GM18511 (cell line): ENCODE data around the gene DEDD.
A peak's percentile ranks its signal among the peaks of the same experiment; 100 is the strongest.

Experiments
- ATAC-seq: cut with Tn5 transposase; IDR thresholded peaks from one replicate; pipeline ENCODE4 v1.9.1; 2021; ENCODE audit warnings: mild to moderate bottlenecking, moderate library complexity; ENCODE audit not compliant: unreplicated experiment

Gene DEDD

DNA sequence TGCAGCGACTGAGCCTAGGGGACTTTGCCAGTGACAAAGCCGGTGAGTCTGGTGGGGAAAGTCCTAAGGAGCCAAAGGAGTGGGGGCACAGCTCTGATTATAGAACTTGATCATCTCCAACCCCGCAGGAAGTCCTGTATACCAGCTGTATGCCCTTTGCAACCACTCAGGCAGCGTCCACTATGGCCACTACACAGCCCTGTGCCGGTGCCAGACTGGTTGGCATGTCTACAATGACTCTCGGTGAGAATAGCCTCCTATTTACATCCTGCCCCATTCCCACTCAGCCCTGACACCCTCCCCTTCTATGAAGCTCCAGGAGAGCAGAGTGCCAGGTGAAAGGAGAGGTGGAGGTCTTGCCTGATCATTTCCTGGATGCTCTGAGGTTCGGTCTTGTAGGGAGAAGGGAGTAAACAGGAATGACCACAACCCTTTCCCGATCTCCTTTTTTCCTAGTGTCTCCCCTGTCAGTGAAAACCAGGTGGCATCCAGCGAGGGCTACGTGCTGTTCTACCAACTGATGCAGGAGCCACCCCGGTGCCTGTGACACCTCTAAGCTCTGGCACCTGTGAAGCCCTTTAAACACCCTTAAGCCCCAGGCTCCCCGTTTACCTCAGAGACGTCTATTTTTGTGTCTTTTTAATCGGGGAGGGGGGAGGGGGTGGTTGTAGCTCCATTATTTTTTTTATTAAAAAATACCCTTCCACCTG is 32.6 kb upstream of the DEDD start:
- no peak for ATAC-seq

DNA sequence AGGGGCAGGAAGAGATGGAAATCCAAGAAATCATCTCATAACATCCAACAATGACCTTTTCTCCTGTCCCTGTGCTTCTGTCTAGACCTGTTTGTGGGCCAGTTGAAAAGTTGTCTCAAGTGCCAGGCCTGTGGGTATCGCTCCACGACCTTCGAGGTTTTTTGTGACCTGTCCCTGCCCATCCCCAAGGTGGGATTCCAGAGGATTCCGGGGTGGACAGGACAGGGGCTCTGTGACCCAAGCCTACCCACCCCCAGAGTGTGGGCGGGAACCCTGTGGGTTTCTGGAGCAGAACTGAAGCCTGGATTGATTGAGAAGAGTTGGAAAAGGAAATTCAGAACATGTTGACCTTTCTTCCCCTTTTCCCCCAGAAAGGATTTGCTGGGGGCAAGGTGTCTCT is 31.3 kb upstream of the DEDD start:
- ATAC-seq: no peak

DNA sequence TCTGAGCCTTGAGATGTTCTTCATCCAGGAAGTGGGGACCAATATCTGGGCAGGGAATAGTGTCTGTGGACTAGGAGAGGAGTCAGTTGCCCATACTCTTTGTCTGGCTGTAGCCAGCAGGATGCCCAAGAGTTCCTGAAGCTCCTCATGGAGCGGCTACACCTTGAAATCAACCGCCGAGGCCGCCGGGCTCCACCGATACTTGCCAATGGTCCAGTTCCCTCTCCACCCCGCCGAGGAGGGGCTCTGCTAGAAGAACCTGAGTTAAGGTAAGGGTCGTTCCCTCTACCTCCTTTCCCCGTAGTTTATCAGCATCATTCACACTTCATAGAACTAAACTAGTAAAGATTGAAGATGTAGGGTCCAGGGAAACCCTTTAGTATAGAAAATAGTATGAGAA is 30.3 kb upstream of the DEDD start:
- ATAC-seq: no peak

DNA sequence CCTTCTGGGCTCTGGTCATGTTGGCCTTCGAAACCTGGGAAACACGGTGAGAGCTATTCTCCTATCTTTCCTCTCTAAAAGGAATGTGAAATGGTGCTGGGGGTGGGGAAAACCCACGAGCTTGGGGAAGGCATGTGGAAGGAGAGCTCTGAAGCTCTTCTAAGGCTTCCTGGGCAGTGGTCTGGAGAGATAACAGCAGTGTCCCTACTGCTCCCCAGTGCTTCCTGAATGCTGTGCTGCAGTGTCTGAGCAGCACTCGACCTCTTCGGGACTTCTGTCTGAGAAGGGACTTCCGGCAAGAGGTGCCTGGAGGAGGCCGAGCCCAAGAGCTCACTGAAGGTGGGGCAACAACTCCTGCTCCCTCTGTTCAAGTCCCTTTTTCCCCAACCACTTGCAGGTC is 29.6 kb upstream of the DEDD start:
- ATAC-seq: no peak

DNA sequence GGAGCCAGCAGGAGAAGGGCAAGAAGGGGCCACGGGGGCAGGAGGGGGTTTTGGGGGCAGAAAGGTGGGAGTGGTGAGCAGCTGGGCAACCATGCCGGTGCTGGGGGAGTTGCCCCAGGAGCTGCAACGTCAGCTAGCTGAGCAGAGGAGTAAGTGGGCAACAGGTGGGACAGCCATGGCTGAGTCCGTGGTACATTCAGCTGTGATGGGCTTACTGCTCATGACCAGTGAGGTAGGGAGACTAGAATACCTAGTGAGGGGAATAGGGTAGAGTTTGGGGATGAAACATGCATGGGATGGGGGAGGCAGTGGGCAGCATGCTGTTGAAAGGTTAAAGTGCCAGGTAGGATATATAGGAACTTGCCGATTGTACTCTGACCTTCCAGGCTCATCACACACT is 29.2 kb upstream of the DEDD start:
- no peak for ATAC-seq

DNA sequence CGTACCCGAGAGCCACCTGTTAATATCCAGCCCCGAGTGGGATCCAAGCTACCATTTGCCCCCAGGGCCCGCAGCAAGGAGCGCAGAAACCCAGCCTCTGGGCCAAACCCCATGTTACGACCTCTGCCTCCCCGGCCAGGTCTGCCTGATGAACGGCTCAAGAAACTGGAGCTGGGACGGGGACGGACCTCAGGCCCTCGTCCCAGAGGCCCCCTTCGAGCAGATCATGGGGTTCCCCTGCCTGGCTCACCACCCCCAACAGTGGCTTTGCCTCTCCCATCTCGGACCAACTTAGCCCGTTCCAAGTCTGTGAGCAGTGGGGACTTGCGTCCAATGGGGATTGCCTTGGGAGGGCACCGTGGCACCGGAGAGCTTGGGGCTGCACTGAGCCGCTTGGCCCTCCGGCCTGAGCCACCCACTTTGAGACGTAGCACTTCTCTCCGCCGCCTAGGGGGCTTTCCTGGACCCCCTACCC is 28.2 kb upstream of the DEDD start:
- ATAC-seq: no peak

DNA sequence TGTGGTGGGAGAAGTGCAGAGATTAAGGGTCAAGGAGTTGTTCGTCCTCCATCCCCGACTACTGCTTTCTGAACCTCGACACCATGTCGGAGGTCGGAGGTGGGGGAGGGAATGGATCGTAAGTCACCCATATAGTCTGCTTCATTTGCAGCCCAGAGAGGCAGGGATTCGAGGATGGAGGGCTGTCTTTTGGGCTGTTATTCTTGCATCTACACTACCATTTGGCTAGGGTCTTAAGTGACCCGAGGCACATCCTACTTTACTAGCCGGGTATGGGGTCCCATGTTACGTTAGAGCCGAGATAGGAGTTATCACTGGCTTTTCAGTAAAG is 27.4 kb upstream of the DEDD start:
- ATAC-seq: no peak

DNA sequence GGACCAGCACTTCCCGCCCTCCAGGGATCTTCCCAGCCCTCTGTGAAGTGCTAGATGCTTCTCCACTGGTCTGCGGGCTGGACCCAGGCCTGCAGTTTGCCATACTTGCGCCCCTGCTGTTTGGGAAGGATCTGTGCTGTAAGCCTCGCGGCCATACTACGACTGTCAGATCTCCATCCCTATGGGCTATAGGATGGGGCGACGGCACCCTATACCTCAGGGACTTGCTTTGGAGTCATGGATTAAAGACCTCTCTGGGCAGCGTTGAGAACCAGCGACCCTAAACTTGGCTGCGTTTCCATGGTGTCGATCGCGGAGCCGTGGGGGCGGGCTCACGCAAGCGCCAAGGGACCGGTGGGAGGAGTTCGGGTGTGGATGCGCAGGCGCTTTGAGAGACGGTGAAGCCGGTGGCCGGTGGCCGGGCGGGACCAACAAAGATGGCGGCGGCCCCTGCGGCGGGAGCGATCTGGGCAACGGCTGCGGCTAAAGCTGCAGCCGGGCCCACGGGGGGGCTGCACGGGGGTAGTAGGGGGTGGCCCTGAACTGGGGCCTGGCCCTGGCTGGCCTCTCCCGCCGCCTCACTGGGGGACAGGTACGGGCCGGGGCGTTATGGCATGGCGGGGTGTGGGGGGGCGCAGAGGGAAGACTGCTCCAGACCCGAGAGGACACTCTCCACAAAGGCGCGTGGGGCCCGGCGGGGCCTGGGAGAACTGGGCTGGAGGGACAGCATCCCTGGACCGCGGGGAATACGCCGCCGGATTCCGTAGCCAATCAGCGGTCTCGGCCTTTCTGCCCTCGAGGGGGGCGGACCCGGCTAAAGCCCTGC is 26.8 kb upstream of the DEDD start, which contains the start of gene USP21:
Gene USP21, plus strand, starts transcription at position 414 of the 826 bp plus-strand sequence. CDS start 1,141 bp downstream, outside the sequence.
- peak; percentile 92 for ATAC-seq

DNA sequence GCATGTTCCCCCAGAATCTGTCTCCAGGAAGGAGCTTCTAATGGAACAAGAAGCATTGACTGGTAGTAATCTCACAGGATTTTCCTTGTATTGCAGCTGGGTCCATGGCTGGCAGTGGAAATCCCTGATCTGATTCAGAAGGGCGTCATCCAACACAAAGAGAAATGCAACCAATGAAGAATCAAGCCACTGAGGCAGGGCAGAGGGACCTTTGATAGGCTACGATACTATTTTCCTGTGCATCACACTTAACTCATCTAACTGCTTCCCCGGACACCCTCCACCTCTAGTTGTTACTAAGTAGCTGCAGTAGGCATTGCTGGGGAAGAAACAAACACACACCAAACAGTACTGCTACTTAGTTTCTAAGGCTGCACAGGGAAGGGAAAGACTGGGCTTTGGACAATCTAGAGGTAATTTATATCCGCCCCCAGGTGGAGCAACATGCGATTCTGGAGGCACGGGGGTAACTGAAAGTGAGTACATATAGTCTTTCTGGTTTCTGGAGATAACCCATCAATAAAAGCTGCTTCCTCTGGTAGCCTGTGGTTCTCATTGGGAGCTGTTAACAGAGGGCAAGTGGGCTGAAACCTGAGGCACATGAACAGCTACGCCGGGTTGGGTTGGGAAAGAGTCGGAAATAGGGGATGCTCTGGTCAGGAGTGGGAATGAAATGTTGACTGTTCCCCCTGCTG is 26.0 kb upstream of the DEDD start:
- no peak for ATAC-seq

DNA sequence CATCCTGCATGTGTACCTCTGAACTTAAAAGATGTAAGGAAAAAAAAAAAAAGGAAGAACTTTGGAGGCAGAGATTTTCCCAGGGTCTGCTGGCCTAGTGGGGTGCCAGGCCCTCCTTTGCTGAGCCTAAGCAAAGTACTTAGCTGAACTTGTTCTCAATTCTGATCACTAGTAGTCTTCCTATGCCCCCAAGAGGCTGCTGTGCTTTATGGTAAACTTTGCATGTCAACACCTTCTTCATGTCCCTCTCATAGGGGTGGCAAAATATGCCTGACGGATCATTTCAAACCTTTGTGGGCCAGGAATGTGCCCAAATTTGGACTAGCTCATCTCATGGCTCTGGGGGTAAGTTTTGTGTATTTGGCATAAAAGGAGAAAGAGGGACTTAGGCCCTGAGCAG is 25.4 kb upstream of the DEDD start:
- ATAC-seq: no peak

DNA sequence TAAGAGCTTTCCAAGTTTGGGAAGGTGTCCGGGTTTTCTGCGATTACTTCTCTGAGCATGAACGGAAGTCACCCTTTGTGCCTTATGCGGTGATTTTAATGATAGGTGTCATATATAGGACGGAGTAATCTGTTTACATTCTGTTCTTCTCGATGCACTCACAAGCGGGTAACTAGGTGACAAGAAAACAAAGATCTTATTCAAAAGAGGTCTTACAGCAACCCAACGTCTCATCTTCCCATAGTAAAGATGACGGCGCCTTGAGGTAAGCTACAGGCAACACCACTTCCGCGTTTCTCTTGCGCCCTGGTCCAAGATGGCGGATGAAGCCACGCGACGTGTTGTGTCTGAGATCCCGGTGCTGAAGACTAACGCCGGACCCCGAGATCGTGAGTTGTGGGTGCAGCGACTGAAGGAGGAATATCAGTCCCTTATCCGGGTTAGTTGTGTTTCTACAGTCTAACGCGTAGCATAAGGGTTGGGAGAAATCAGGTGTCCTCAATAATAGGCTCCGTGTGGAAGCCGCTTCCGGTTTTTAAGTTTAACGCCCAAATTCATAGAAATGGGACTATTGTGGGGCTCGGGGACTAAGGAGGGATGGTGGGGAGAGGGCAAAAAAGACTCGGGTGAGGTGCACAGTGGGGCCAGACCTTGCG is 21.3 kb upstream of the DEDD start, which contains the start of gene UFC1:
Gene UFC1, plus strand, starts transcription at position 297 of the 656 bp plus-strand sequence. Its CDS starts 20 bp downstream, at position 317.
- peak; percentile 92 for ATAC-seq

DNA sequence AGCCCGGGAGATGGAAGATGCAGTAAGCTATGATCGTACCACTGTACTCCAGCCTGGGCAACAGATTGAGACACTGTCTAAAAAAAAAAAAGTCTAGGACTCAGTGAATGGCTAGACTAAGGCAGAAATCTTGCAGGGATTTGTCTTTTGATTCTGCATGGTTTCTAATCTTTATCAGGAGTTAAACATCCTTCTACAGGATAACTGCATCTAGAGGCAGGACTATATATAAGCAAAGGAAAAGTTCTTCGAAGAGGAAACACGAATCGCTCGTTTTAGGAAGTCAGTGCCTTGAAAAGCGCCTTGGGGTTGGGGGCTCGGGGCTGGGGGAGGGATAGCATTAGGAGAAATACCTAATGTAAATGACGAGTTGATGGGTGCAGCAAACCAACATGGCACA is 20.7 kb upstream of the DEDD start:
- peak; percentile 13 for ATAC-seq

DNA sequence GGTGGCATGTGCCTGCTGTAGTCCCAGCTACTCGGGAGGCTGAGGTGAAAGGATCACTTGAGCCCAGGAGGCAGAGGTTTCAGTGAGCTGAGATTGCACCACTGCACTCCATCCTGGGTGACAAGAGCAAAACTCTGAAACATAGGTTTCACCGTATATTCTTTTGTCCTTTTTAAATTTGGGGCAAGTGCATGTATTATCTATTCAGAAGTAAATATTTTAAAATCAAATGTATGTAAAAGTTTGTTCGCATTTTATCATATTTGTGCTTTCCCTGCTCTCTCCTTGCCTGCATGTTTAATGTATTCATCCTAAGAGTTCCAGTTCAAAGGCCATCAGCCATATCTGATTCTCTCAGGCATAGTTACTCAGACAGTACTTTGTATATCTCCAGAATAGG is 13.4 kb upstream of the DEDD start:
- ATAC-seq: no peak

DNA sequence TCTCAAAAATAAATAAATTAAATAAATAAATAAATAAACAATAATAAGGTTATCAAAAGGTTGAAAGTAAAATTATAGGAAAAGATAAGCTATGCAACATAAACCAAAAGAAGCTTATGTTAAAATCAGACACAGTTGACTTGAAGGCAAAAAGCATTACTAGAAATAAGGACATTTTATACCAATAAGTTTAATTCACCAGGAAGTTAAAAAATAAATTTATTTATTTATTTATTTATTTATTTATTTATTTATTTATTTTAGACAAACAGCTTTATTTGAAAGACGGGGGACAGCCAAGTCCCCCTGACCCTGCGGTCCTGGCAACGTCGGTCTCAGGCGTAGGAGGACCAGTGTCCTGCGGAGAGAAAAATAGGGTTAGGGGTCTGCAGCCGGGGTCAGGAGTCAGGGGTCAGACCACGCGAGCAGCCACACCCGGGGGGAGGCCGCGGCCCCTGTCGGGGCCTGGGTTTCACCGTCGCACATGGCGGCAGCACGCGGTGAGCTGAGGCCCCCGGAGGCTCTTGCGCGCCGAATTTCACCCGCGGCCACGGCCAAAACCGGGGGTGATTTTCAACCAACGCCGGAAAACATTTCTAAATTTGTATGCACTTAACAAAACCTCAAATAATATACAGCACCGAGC is 8.4 kb upstream of the DEDD start:
- ATAC-seq: no peak

DNA sequence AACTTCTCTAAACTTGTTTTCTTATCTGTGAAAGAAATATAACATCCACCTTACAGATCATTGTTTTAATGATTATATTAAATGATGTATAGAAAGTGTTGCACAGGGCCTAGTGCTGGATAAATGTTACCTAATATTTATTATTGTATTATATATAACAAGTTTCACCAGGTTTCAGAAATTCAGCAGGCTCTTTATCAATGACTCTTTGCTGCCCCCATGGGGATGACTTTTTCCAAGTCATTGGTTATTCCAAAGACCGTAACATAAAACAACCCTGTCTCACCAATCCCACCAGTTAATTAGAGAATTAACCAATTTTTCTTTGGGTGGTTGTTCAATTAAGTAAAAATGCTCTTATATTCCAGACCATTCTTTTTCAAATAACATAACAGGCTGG is 7.3 kb upstream of the DEDD start:
- no peak for ATAC-seq

DNA sequence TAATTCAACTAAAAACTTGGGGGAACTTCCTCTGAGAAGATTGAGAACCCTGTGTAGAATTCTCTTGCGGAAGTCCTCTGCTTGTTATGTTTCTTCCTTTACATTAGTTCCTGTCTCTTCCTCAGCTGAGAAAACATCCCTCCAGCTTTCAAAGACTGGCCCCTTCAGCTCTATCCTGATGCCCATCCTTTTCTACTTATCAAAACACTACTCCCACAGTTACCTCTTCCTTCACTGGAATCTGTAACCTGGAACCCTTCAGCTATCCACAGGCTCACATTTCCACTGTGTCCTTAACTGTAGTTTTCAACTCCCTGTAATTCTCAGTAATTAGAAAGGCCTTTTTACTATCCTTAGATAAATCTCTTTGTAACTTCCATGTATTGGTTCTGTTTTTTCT is 6.0 kb upstream of the DEDD start:
- ATAC-seq: no peak

DNA sequence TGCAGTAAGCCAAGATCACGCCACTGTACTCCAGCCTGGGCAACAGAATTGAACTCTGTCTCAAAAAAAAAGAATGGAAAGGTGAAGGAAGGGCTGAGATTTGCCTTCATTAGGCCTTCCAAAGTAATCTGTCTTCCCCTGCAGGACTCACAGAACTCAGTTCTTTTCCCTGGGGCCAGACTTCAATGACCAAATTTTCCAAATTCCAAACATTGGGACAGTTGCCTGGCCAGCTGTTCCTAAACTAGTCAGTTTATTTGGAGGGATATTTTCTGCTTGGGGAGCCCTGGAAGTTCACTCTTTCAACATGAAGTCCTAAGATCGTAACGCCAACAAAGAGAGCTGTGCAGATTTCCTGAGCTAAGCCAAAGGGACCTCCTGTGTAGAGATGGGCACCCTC is 5.4 kb upstream of the DEDD start:
- ATAC-seq: no peak

DNA sequence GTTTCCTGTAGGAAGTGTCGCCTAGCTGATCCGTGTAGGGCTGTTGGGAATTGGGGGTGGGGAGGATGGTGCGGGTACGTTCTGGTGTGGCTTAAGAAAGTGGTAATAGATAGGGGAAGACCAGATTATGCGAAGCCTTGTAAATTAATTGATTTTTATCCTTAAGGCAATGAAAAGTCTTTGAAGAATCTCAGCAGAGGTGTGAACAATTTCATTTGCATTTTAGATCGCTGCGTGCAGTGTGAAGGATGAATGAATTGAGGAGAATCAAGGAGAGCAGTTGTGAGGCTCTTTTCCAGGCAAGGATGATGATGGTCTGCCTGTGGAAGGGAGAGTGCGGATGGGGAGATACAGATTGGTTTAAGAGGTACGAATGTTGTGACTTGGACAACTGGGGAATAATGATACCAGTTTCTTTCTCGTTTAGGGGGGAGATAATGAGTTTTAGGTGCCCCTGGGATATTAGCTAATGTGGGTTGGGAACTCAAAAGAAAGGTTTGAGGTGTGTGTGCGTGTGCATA is 813 bp upstream of the DEDD start:
- ATAC-seq: peak; percentile 8

DNA sequence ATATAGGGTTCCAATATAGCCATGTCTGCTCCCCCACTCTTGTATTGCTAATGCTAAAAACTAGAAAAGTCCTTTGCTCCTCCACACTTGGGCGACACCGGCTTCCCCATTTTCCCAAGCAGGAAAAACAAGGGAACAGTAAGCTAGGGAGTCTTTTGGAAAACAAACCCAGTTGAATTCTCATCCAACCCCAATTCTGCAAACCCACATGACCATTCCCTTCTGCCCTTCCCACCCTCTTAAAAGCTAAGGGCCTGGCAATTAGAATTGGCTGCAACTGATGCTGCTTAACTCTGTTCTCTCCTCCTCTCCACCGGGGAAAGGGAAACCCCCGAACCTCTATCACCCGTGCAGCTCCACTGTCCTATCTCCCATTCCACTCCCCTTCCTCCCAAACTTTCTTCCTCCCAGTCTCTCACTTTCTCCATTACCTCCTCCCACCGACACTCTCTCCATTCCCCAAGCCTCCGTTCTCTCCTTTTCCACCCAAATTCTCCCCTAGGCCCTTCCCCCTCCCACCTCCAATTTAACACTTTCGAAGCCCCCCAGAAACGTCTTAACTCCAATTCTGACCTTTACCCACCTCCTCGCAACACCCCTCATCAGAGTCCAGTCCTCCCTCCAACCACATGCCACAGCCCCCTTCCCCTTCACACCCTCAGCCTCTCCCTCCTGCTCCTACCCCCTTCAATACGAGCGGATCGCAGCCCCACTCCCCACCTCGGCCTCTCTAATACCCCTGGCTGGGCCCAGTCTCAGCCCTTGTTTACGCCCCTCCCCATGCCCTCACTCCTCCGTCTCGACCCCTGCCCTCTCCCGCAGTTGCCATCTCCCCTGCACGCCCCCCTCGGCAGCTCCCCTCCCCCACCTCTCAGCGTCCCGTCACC is 701 bp downstream of the DEDD start:
- no peak for ATAC-seq
